ENCODE measurements around the gene LMO7. TPM values are rescaled to one million over a fixed set of nuclear protein-coding genes. Genes with fewer than 3 reads are reported as not detected.

The LMO7 gene
- total and polyA plus RNA-seq, 2 of the 8 experiments (the other 6 are each of a cell fraction or from before 2014, with no cell fraction given): 8.1 to 28.3 TPM

DNA sequence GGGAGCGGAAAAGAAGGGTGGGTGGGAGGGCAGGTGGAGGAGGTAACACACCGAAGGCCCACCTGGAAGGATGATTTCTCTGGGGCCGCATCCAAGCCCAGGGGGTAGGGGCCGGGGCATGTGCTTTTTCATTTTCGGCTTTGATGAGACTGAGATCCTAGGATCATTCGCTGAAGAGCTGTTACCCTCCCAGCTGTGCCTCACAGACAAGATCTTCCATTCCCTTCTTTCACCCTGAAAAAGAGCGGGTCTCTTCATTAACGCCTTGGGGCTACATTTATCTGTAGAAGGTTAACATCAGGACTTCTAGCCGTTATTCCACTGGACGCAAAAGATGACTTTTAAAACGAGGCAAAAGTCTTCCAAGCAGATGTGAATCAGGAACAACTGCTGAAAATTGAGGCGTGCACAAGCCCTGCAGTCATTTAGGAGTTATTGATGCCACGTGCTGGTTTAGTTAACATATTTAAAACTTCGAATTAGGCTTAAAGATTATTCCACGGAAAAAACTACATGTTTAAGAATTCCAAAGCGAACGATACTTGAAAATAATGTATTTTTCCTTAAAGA is 1.1 kb downstream of the LMO7 start:
- Histone ChIP-seq H3K18ac (ENCODE audit: extremely low read depth, low read length) (0 out of 2 replicates have a peak overlapping the region, but pooled peaks have one; percentile 4), H3K9ac (replicated peaks in 1 of 4; ENCODE audit: extremely low read depth in 1 of 4, low read depth in 3 of 4, low read length in 3 of 4) (0 out of 7 replicates have a peak overlapping the region, but pooled peaks of 1 of the 4 experiments have one; percentile 11), H3K23me2 (ENCODE audit: low read depth, low read length) (peaks cover 16% of the 10 kb centered on the region; the same call in 1 of the 2 replicates), H3K79me1 (ENCODE audit: low read depth, low read length) (no peaks in the 10 kb centered on the region), H3K14ac (ENCODE audit: insufficient read length) (no peak overlapping the region), H3K4ac (replicated peaks; ENCODE audit: insufficient read length, low read depth, low read length) (no peak overlapping the region), H2BK120ac (replicated peaks; ENCODE audit: low read depth, low read length) (no peak overlapping the region), H3K4me3 (ENCODE audit: extremely low read depth in 1 of 4, insufficient read depth in 2 of 4, low read depth in 3 of 4, low read length in 4 of 4) (peak overlapping the region; percentile 27 to 84 (median 64)), H2BK5ac (ENCODE audit: low read depth, low read length) (no peak overlapping the region), H2AK5ac (ENCODE audit: low read depth, low read length) (no peak overlapping the region), H3K9me3 (ENCODE audit: insufficient read depth in 2 of 2, low read depth in 1 of 2, low read length in 1 of 2) (no peaks in the 10 kb centered on the region), H3K4me2 (ENCODE audit: insufficient read depth in 1 of 2, low read depth in 2 of 2, low read length in 2 of 2) (peak overlapping the region; percentile 84 to 88), H3K23ac (ENCODE audit: insufficient read length) (no peak overlapping the region), H2AFZ (ENCODE audit: low read length) (0 out of 2 replicates have a peak overlapping the region, but pooled peaks have one; percentile 31), H2BK20ac (ENCODE audit: low read length) (no peak overlapping the region), H3K79me2 (ENCODE audit: control insufficient read depth in 1 of 2, insufficient read depth in 2 of 2, low read length in 2 of 2) (no peaks in the 10 kb centered on the region), H3K4me1 (replicated peaks in 1 of 4; ENCODE audit: control insufficient read depth in 3 of 4, insufficient read depth in 4 of 4, low read length in 3 of 4) (peaks cover 3 to 13% (median 7%) of the 10 kb centered on the region in 4 experiments), H3K36me3 (ENCODE audit: control insufficient read depth in 2 of 4, insufficient read depth in 4 of 4, low read length in 3 of 4) (no peaks in the 10 kb centered on the region), H4K8ac (ENCODE audit: extremely low read depth, insufficient read depth, low read length) (no peak overlapping the region), H4K20me1 (replicated peaks in 1 of 2; ENCODE audit: control insufficient read depth in 1 of 2, insufficient read depth in 2 of 2, low read length in 2 of 2) (no peaks in the 10 kb centered on the region), H2BK12ac (ENCODE audit: low read depth, low read length) (0 out of 2 replicates have a peak overlapping the region, but pooled peaks have one; percentile 3), H2BK15ac (ENCODE audit: low read length) (no peak overlapping the region), H3K27ac (ENCODE audit: low read depth, low read length) (no peak overlapping the region), H4K91ac (replicated peaks; ENCODE audit: insufficient read length, low read length) (no peak overlapping the region), H4K5ac (ENCODE audit: insufficient read length, low read depth, low read length) (no peak overlapping the region), H3K27me3 (replicated peaks in 1 of 4; ENCODE audit: control insufficient read depth in 3 of 4, extremely low read depth in 1 of 4, insufficient read depth in 3 of 4, low read length in 3 of 4) (peaks cover 4 to 30% (median 16%) of the 10 kb centered on the region in 4 experiments), H3K56ac (replicated peaks; ENCODE audit: insufficient read length, low read depth, low read length) (no peak overlapping the region)
- ChIA-PET POLR2A (ENCODE audit: partially characterized antibody) (interaction anchor here (1.6 kb wide), 1 partner anchor 24 kb away, joined by 3 read pairs; no protein-coding TSS in a partner anchor), CTCF (ENCODE audit: partially characterized antibody) (interaction anchor here (1.0 to 2.5 kb wide), 2 partner anchors 37 to 58 kb away, joined by 4 to 7 read pairs; no protein-coding TSS in a partner anchor)
- no peak for DNase-seq (ENCODE audit: low read depth in 1 of 2, low spot score in 2 of 2)
- TF ChIP-seq E2F6 (IDR thresholded peaks at IDR 0.05): peak; percentile 30; the same call in 1 of the 2 replicates
- no peak for TF ChIP-seq TCF12 (IDR thresholded peaks at IDR 0.05; ENCODE audit: low read depth, low read length)
- TF ChIP-seq, protein P1, sequence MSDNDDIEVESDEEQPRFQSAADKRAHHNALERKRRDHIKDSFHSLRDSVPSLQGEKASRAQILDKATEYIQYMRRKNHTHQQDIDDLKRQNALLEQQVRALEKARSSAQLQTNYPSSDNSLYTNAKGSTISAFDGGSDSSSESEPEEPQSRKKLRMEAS (IDR thresholded peaks at IDR 0.05): 0 out of 2 replicates have a peak, but pooled peaks have one; percentile 10
- FAIRE-seq: no peak
- 7% methylated on average over 16 of the region's 17 CpGs; no CpG with 5 or more reads in 1 of the 2 experiments for WGBS, 2 experiments (ENCODE audit: extremely low coverage in 1 of 2, insufficient coverage in 1 of 2, insufficient read length in 1 of 2, insufficient replicate concordance in 2 of 2, low coverage in 1 of 2, low lambda C conversion rate in 2 of 2, missing lambda C conversion rate in 1 of 2)
